Bronchial smooth muscle cell (primary cell): ENCODE measurements around the gene BAAT. TPM values are rescaled to one million over a fixed set of nuclear protein-coding genes. Genes with fewer than 3 reads are reported as not detected.

Source experiments
- total RNA-seq: library from RNA; depleted of rRNA; stranded (reverse); fragments of >200 nt; gene quantifications from 2 replicates; pipeline ENCODE4 v1.2.1, GENCODE V29; 2014

The BAAT gene
- 0.16 TPM in 1 of 2 replicates, not detected in the other for total RNA-seq

GRCh38 chr9:101384873-101385536 is at the start of gene BAAT:
Gene BAAT, minus strand, starts transcription at chr9:101385006. Its CDS starts 13,602 bp downstream, at chr9:101371404.

GRCh38 chr9:101398068-101398929 is 13.5 kb upstream of the BAAT start, which contains the start of the genes MRPL50 and ZNF189:
Gene MRPL50, minus strand, starts transcription at chr9:101398618. Its CDS starts 26 bp downstream, at chr9:101398592.
Gene ZNF189, plus strand, starts transcription at chr9:101398851. Its CDS starts 306 bp downstream, at chr9:101399157.

Other genes with a start within 250 kb of the BAAT start
- 7.7 and 11.0 TPM in 2 replicates for gene MRPL50, start 13.6 kb upstream of the BAAT start, total RNA-seq
- 15.7 and 16.9 TPM in 2 replicates for gene ZNF189, start 13.8 kb upstream of the BAAT start, total RNA-seq
- not detected in 2 replicates for gene ALDOB, start 50.8 kb upstream of the BAAT start, total RNA-seq
- gene RNF20, start 148.8 kb upstream of the BAAT start, total RNA-seq, result 31.7 and 45.4 TPM in 2 replicates
- gene PPP3R2, start 210.0 kb upstream of the BAAT start, total RNA-seq, result 0.09 TPM in 1 of 2 replicates, not detected in the other